ENCODE results near the gene ORAI3. TPM values are rescaled to one million over a fixed set of nuclear protein-coding genes. Genes with fewer than 3 reads are reported as not detected.

The ORAI3 gene
- total RNA-seq, 1 donor from 2014 or later, result 4.1 TPM

Small RNAs within 50 kb of the gene (small RNA-seq; reads per million reads assigned to genes)
- gene AC135048.1, result not detected

Other genes starting within 250 kb of the ORAI3 start
- 14.3 TPM for gene SRCAP, start 249.9 kb upstream of the ORAI3 start, total RNA-seq
- 8.6 TPM for gene PHKG2, start 200.6 kb upstream of the ORAI3 start, total RNA-seq
- gene CFAP119, start 187.0 kb upstream of the ORAI3 start, total RNA-seq, result 3.3 TPM
- gene RNF40, start 186.7 kb upstream of the ORAI3 start, total RNA-seq, result 90.1 TPM
- 11.4 TPM for gene ZNF629, start 161.9 kb upstream of the ORAI3 start, total RNA-seq
- 41.6 TPM for gene BCL7C, start 55.0 kb upstream of the ORAI3 start, total RNA-seq
- 0.41 TPM for gene CTF1, start 52.5 kb upstream of the ORAI3 start, total RNA-seq
- 66.4 TPM for gene FBXL19, start 25.5 kb upstream of the ORAI3 start, total RNA-seq
- gene SETD1A, start 8.7 kb downstream of the ORAI3 start, total RNA-seq, result 1.6 TPM
- gene HSD3B7, start 36.1 kb downstream of the ORAI3 start, total RNA-seq, result 2.0 TPM
- gene STX1B, start 61.6 kb downstream of the ORAI3 start, total RNA-seq, result 11.4 TPM
- gene STX4, start 84.5 kb downstream of the ORAI3 start, total RNA-seq, result 13.9 TPM
- 9.0 TPM for gene ZNF668, start 125.2 kb downstream of the ORAI3 start, total RNA-seq
- 14.7 TPM for gene ZNF646, start 125.4 kb downstream of the ORAI3 start, total RNA-seq
- 1.6 TPM for gene PRSS53, start 139.9 kb downstream of the ORAI3 start, total RNA-seq
- gene VKORC1, start 145.7 kb downstream of the ORAI3 start, total RNA-seq, result 35.9 TPM
- 11.4 TPM for gene BCKDK, start 159.3 kb downstream of the ORAI3 start, total RNA-seq
- 47.7 TPM for gene KAT8, start 168.6 kb downstream of the ORAI3 start, total RNA-seq
- gene PRSS8, start 186.7 kb downstream of the ORAI3 start, total RNA-seq, result not detected
- gene PRSS36, start 201.0 kb downstream of the ORAI3 start, total RNA-seq, result 1.6 TPM
- 36.3 TPM for gene FUS, start 231.1 kb downstream of the ORAI3 start, total RNA-seq